ENCODE measurements around the gene GLIS2.

The GLIS2 gene

DNA sequence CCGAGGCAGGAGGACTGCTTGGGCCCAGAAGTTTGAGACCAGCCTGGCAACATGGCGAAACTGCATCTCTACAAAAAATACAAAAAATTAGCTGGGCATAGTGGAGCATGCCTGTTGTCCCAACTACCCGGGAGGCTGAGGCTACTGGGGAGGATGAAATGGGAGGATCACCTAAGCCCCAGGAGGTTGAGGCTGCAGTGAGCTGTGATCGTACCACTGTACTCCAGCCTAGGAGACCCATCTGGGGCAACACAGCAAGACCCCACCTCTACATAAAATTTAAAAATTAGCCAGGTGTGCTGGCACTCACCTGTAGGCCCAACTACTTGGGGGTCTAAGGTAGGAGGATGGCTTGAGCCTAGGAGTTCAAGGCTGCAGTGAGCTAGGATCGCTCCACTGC lies 33.5 kb downstream of the GLIS2 start:
- Histone ChIP-seq H3K4me3 (replicated peaks; ENCODE audit: insufficient read depth, low read length) (peak overlapping the region; percentile 90), H3K27me3 (ENCODE audit: insufficient read depth, poor library complexity, severe bottlenecking) (no peaks in the 10 kb centered on the region), H3K27ac (replicated peaks) (peak overlapping the region; percentile 92)
- DNase-seq (ENCODE audit: low read depth in 1 of 2, low spot score in 1 of 2) = no peak
- TF ChIP-seq GABPA (IDR thresholded peaks at IDR 0.05; ENCODE audit: low read depth) (no peak), POLR2AphosphoS5 (IDR thresholded peaks at IDR 0.05; ENCODE audit: low read depth) (no peak), SPI1 (IDR thresholded peaks at IDR 0.05; ENCODE audit: borderline replicate concordance, low read depth) (no peak)
- TF ChIP-seq, protein P1, sequence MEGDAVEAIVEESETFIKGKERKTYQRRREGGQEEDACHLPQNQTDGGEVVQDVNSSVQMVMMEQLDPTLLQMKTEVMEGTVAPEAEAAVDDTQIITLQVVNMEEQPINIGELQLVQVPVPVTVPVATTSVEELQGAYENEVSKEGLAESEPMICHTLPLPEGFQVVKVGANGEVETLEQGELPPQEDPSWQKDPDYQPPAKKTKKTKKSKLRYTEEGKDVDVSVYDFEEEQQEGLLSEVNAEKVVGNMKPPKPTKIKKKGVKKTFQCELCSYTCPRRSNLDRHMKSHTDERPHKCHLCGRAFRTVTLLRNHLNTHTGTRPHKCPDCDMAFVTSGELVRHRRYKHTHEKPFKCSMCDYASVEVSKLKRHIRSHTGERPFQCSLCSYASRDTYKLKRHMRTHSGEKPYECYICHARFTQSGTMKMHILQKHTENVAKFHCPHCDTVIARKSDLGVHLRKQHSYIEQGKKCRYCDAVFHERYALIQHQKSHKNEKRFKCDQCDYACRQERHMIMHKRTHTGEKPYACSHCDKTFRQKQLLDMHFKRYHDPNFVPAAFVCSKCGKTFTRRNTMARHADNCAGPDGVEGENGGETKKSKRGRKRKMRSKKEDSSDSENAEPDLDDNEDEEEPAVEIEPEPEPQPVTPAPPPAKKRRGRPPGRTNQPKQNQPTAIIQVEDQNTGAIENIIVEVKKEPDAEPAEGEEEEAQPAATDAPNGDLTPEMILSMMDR (IDR thresholded peaks at IDR 0.05; ENCODE audit: insufficient read depth, low read length) = no peak

- H3K27me3 ChIP-seq (ENCODE audit: insufficient read depth, poor library complexity, severe bottlenecking) = no peaks in the 10 kb centered on the region
- TF ChIP-seq, protein P1 (IDR thresholded peaks at IDR 0.05; ENCODE audit: insufficient read depth, low read length) = no peak
- TF ChIP-seq GABPA (IDR thresholded peaks at IDR 0.05; ENCODE audit: low read depth) = no peak
- no peak for TF ChIP-seq REST (IDR thresholded peaks at IDR 0.05; ENCODE audit: insufficient replicate concordance, low read depth)
- no peak; the same call in 1 of the 2 replicates for TF ChIP-seq POLR2AphosphoS5 (IDR thresholded peaks at IDR 0.05; ENCODE audit: low read depth)
- TF ChIP-seq SPI1 (IDR thresholded peaks at IDR 0.05; ENCODE audit: borderline replicate concordance, low read depth) = no peak
- DNase-seq (ENCODE audit: low read depth in 1 of 2, low spot score in 1 of 2) = no peak
- peak overlapping the region; percentile 92 for H3K27ac ChIP-seq (replicated peaks)
- peak overlapping the region; percentile 90 for H3K4me3 ChIP-seq (replicated peaks; ENCODE audit: insufficient read depth, low read length)
These were observed 34.5 kb downstream of the GLIS2 start for GRCh38 chr16:4350365-4350786.

GRCh38 chr16:4350787-4351659 lies 35.2 kb downstream of the GLIS2 start, which contains the start of gene PAM16:
Gene PAM16, minus strand, starts transcription at chr16:4351321. Its CDS starts 87 bp downstream, at chr16:4351234.
- Histone ChIP-seq H3K27ac (replicated peaks) (peak within 1 kb of the TSS; percentile 92), H3K4me3 (replicated peaks; ENCODE audit: insufficient read depth, low read length) (peak within 1 kb of the TSS; percentile 90), H3K27me3 (ENCODE audit: insufficient read depth, poor library complexity, severe bottlenecking) (no peaks in the 10 kb centered on the region)
- DNase-seq (ENCODE audit: low read depth in 1 of 2, low spot score in 1 of 2) = peak; percentile 91 to 97
- no peak for TF ChIP-seq GABPA (IDR thresholded peaks at IDR 0.05; ENCODE audit: low read depth)
- TF ChIP-seq SPI1 (IDR thresholded peaks at IDR 0.05; ENCODE audit: borderline replicate concordance, low read depth) = peak; percentile 21; the same call in 1 of the 2 replicates
- TF ChIP-seq REST (IDR thresholded peaks at IDR 0.05; ENCODE audit: insufficient replicate concordance, low read depth) = no peak
- TF ChIP-seq, protein P1 (IDR thresholded peaks at IDR 0.05; ENCODE audit: insufficient read depth, low read length) = no peak
- TF ChIP-seq POLR2AphosphoS5 (IDR thresholded peaks at IDR 0.05; ENCODE audit: low read depth) = peak; percentile 63; the same call in 1 of the 2 replicates

All from HL-60 (cell line).